HG02970 (cell line): ENCODE results near the gene ENO1.

Experiments used
- ATAC-seq: cut with Tn5 transposase; IDR thresholded peaks from one replicate; pipeline ENCODE4 v1.9.1; 2021; ENCODE audit warnings: mild to moderate bottlenecking, moderate library complexity, moderate number of reproducible peaks; ENCODE audit not compliant: unreplicated experiment, low FRiP score

ENO1 gene

DNA sequence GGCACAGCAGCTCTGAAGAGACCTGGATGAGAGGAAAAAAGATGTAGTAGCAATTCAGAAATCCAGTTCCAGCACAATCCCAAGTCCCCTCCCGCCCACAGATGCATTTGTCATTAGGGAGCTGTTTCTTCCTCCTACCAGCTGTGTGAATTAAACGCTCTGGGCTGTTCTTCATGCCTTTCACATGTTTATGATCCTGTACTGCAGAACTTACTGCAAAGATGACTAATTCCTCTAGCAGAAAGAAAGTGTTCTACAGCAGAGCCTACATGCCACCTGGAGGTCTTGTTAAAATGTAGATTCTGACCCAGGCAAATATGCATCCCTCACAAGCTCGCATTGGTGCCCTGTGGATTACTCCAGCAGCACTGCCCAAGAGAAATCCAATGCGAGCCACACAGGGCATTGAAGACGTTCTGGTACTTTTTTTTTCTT lies 6.5 kb downstream of the ENO1 start:
- ATAC-seq = no peak

GRCh38 chr1:8871539-8871935 lies 6.9 kb downstream of the ENO1 start:
- no peak for ATAC-seq

- no peak for ATAC-seq
Observed at GRCh38 chr1:8870616-8871538, 7.6 kb downstream of the ENO1 start.

DNA sequence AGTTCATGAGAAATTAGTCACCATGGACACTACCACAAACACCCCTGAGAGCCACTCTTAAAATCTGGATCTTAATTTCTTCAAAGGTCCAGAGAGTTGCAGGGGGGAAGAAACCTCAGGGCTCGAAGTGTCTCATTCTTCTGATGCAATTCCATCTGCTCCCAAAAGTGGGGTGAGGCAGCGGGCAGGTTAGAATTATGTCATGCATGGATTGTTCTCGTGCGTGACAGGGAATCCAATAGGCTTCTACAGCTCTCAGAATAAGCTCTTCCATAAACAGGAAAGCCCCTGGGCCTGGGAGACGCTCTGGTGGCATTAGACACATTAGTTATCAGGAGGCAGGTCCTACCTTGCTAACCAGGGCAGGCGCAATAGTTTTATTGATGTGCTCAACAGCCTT lies 8.4 kb downstream of the ENO1 start:
- no peak for ATAC-seq

DNA sequence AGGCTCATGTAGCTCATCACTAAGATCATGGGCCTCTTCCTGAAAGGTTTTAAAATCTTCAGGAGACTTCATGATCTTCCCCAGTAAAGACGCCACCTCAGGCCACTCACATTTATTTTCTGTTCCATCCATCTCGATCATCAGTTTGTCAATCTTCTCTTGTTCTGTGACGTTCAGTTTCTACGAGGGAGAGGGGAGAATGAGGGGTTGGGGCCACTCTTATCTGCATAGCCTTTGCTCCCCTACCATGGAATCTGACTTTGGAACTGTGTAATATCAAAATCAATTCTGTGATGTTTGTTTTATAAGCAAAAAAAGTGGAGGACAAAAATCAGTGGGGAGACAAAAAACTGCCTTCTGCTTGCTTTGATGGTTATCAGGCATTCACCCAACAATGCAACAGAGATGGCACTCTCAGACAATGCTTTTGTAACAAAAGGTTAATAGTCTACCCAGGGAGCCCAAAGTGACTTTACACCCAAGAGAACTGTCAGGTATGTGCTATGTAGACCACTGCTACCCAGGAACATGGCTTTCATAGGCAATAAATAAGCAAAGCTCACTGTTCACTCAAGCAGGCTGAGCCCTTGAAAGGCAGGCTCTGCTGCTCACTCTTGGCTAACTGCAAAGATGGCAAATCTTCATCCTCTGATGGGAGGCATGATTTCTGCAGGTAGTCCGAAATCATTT lies 10.5 kb downstream of the ENO1 start:
- ATAC-seq = no peak

- ATAC-seq = no peak
Observed at GRCh38 chr1:8866792-8867415, 11.6 kb downstream of the ENO1 start.

- ATAC-seq = no peak
Observed at GRCh38 chr1:8866173-8866791, 12.2 kb downstream of the ENO1 start.

DNA sequence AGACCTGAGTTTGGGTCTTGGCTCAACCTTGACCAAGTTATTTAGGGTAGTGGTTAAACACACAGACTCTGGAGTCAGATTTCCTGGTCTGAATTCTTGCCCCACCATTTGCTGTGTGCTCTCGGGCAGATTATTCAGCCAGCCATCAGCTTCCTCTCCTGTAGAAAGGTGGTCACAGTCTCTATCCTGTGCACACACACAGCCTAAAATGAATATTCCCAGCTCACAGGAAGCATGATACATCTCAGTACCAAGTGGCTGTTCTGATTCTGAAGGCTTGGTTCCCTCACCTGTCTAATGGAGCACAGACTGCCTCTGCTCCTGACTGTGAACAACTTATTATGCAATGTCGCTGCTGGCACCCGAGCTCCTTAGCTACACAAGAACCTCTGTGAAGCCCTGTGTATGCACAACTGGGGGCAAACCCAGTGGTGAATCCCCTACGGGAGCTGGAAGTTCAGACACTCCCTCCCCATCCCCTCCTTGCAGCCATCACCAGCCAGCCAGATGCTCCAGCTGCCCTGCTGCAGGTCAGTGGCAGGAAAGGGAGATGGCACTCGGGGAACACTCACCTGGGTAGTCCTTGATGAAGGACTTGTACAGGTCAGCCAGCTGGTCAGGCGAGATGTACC lies 13.7 kb downstream of the ENO1 start:
- no peak for ATAC-seq

GRCh38 chr1:8863794-8864233 lies 14.7 kb downstream of the ENO1 start:
- ATAC-seq = no peak

- no peak for ATAC-seq
Observed at GRCh38 chr1:8863138-8863537, 15.3 kb downstream of the ENO1 start.

GRCh38 chr1:8862528-8862927 lies 16.0 kb downstream of the ENO1 start:
- ATAC-seq = no peak

- ATAC-seq = no peak
Observed at GRCh38 chr1:8860738-8861516, 17.6 kb downstream of the ENO1 start.

DNA sequence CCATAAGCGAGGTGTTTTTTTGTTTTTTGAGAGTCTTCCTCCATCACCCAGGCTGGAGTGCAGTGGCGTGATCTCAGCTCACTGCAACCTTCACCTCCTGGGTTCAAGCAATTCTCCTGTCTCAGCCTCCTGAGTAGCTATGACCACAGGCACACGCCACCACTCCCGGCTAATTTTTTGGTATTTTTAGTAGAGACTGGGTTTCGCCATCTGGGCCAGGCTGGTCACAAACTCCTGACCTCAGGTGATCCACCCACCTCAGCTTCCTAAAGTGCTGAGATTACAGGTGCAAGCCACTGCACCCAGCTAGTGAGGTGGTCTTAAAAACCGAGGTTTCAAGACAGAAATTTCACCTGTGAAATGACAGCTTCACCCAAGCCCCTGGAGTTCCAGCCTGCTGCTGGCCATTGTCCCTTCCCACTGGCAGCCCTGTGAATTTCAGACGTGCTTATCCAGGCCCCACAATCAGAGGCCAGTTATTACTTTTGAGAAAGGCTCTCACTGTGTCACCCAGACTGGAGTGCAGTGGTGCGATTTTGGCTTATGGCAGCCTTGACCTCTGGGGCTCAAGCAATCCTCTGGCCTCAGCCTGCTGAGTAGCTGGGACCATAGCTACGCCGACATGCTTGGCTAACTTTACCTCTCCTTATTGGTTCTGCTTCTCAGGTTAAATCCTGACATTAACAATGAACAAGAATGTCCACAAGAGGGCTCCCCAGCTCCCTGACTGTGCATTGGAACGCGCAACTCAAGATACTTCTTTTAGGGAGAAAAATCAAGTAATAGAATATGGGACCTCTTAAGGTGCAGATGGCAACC lies 19.4 kb downstream of the ENO1 start:
- no peak for ATAC-seq

DNA sequence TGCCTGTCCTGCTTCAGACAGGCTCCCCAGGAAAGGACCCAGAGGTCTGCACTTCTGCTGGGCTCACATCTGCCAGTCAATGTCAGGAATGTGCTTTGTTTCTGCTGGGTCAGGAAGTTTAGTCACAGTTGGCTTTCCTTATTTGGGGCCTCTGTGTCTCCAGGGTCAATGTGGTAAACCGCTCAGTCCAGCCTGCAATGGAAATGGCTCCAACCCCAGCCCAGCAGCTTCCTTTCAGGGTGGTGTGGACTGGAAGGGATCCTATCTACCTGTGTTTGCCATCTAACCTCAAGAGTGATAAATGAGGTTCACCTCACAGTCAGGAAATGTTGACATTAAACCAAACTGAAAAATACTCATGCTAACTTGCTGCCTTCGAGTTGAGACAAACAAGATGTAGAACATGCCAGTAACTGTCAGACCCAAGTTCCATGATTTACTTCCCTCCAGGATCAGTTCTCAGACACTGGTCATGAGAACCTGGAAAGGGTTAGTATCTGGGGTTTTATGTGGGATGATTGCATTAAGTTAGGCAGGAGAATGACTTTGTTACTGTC lies 20.3 kb downstream of the ENO1 start:
- no peak for ATAC-seq

- ATAC-seq = no peak
Observed at GRCh38 chr1:8856689-8857412, 21.6 kb downstream of the ENO1 start.

- no peak for ATAC-seq
Observed at GRCh38 chr1:8854240-8854639, 24.2 kb downstream of the ENO1 start.

DNA sequence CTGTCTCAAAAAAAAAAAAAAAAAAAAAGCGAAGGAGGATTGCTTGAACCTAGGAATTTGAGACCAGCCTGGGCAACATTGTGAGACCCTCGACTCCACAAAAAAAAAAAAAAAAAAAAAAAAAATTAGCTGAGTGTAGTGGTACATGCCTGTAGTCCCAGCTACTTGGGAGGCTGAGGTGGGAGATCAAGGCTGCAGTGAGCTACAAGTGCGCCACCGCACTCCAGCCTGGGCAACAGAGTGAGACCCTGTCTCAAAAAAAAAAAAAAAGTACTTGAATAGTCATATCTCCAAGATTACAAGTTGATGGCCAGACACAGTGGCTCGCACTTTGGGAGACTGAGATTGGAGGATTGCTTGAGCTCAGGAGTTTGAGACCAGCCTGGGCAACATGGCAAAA lies 27.4 kb downstream of the ENO1 start:
- ATAC-seq = no peak
